GM23338 (cell line): ENCODE results near the gene SAA2. TPM values are rescaled to one million over a fixed set of nuclear protein-coding genes. Genes with fewer than 3 reads are reported as not detected.

Experiments used
- ATAC-seq: fragments of 200-7000 bp; cut with Tn5 transposase; 3 replicates; pipeline ENCODE4 v1.9.1; 2020
- DNase-seq: peaks from one replicate; pipeline ENCODE4 v3.0.0-alpha.2; 2015; ENCODE audit warnings: low spot score
- H2AFZ ChIP-seq: fragments of 200-600 bp; sonication (generic); 2 replicates; pipeline ENCODE4 v1.8.0; 2016; ENCODE audit warnings: antibody characterized with exemption, mild to moderate bottlenecking, moderate library complexity
- H3F3A ChIP-seq: fragments of 200-600 bp; sonication (generic); replicated peaks from 2 replicates; pipeline ENCODE4 v1.8.0; 2017; ENCODE audit warnings: antibody characterized with exemption, mixed run types, low read depth
- H3K27ac ChIP-seq: fragments of 200-600 bp; sonication (generic); 2 replicates; pipeline ENCODE4 v1.6.1; 2016; ENCODE audit warnings: low read depth
- H3K27me3 ChIP-seq: fragments of 200-600 bp; sonication (generic); 2 replicates; pipeline ENCODE4 v1.8.0; 2016; ENCODE audit warnings: mild to moderate bottlenecking, mixed run types, moderate library complexity; ENCODE audit not compliant: insufficient read depth
- H3K36me3 ChIP-seq: fragments of 200-600 bp; sonication (generic); 2 replicates; pipeline ENCODE4 v1.8.0; 2016; ENCODE audit warnings: mild to moderate bottlenecking; ENCODE audit not compliant: insufficient read depth
- H3K4me1 ChIP-seq: fragments of 200-600 bp; sonication (generic); 2 replicates; pipeline ENCODE4 v1.8.0; 2016; ENCODE audit warnings: mild to moderate bottlenecking, moderate library complexity; ENCODE audit not compliant: insufficient read depth
- H3K4me2 ChIP-seq: fragments of 200-600 bp; sonication (generic); 2 replicates; pipeline ENCODE4 v1.7.1; 2017; ENCODE audit warnings: mixed run types
- H3K4me3 ChIP-seq: fragments of 200-600 bp; sonication (generic); 2 replicates; pipeline ENCODE4 v1.6.1; 2016; ENCODE audit warnings: mixed run types
- H3K79me2 ChIP-seq: fragments of 200-600 bp; sonication (generic); replicated peaks from 2 replicates; pipeline ENCODE4 v1.8.0; 2017; ENCODE audit warnings: mild to moderate bottlenecking; ENCODE audit not compliant: insufficient read depth
- H3K9me2 ChIP-seq: fragments of 200-600 bp; sonication (generic); 2 replicates; pipeline ENCODE4 v1.8.0; 2017; ENCODE audit not compliant: insufficient read depth
- H4K20me1 ChIP-seq: fragments of 200-600 bp; sonication (generic); replicated peaks from 2 replicates; pipeline ENCODE4 v1.8.0; 2017; ENCODE audit warnings: mild to moderate bottlenecking; ENCODE audit not compliant: insufficient read depth
- H3K27ac Mint-ChIP-seq: 2 replicates; pipeline ENCODE4 v1.8.0; 2020; ENCODE audit warnings: inconsistent platforms, mild to moderate bottlenecking, moderate library complexity, mixed read lengths
- H3K27me3 Mint-ChIP-seq: 3 replicates; pipeline ENCODE4 v1.8.0; 2022; ENCODE audit warnings: low read depth, mild to moderate bottlenecking, moderate library complexity, mixed read lengths, inconsistent platforms; ENCODE audit not compliant: insufficient read depth, poor library complexity
- H3K36me3 Mint-ChIP-seq: 3 replicates; pipeline ENCODE4 v1.8.0; 2021; ENCODE audit warnings: low read depth, mild to moderate bottlenecking, inconsistent platforms, moderate library complexity, mixed read lengths
- H3K4me1 Mint-ChIP-seq: 3 replicates; pipeline ENCODE4 v1.8.0; 2020; ENCODE audit warnings: mild to moderate bottlenecking, inconsistent platforms, mixed read lengths
- H3K4me3 Mint-ChIP-seq: 3 replicates; pipeline ENCODE4 v1.8.0; 2021; ENCODE audit warnings: moderate library complexity, mild to moderate bottlenecking, inconsistent platforms, mixed read lengths
- H3K9me3 Mint-ChIP-seq: 3 replicates; pipeline ENCODE4 v1.8.0; 2020; ENCODE audit warnings: moderate library complexity, mild to moderate bottlenecking, inconsistent platforms, mixed read lengths
- CREB1 ChIP-seq: fragments of 250-450 bp; sonication (Bioruptor Pico); IDR thresholded peaks from 2 replicates; pipeline ENCODE4 v1.5.0; 2020; ENCODE audit warnings: low read depth, mild to moderate bottlenecking, moderate library complexity
- EZH2 ChIP-seq: fragments of 200-600 bp; sonication (generic); IDR thresholded peaks from one replicate; pipeline ENCODE4 v1.8.0; 2017; ENCODE audit warnings: antibody characterized with exemption, mild to moderate bottlenecking, low read depth; ENCODE audit not compliant: unreplicated experiment
- EZH2phosphoT487 ChIP-seq: fragments of 200-600 bp; sonication (generic); IDR thresholded peaks from one replicate; pipeline ENCODE4 v1.8.1; 2018; ENCODE audit warnings: antibody characterized with exemption; ENCODE audit not compliant: unreplicated experiment
- JUNB ChIP-seq: IDR thresholded peaks from one replicate; pipeline ENCODE4 v1.6.1; 2016; ENCODE audit warnings: antibody characterized with exemption; ENCODE audit not compliant: unreplicated experiment
- NANOG ChIP-seq: IDR thresholded peaks from 2 replicates; pipeline ENCODE4 v1.6.1; 2016; ENCODE audit warnings: antibody characterized with exemption, borderline replicate concordance
- POLR2AphosphoS5 ChIP-seq: IDR thresholded peaks from 2 replicates; pipeline ENCODE4 v1.6.1; 2016; ENCODE audit warnings: antibody characterized with exemption, low read depth
- STAT1 ChIP-seq: IDR thresholded peaks from one replicate; pipeline ENCODE4 v1.6.1; 2016; ENCODE audit warnings: antibody characterized with exemption; ENCODE audit not compliant: unreplicated experiment
- ZNF114 ChIP-seq: fragments of 250-450 bp; sonication (Bioruptor Pico); IDR thresholded peaks from 2 replicates; pipeline ENCODE4 v1.5.0; 2020; ENCODE audit warnings: mild to moderate bottlenecking, moderate library complexity
- ZNF331 ChIP-seq: fragments of 250-450 bp; sonication (Bioruptor Pico); IDR thresholded peaks from 2 replicates; pipeline ENCODE4 v1.5.0; 2020; ENCODE audit warnings: low read depth, mild to moderate bottlenecking, moderate library complexity
- polyA plus RNA-seq: library from polyadenylated mRNA; unstranded; fragments of >200 nt; fragmentation: Nextera tagmentation; extraction: Ambion mirVana; gene quantifications from 2 replicates; pipeline ENCODE4 v1.2.1, GENCODE V29; 2016
- total RNA-seq: library from RNA; depleted of rRNA; stranded (reverse); fragments of >200 nt; shearing (Covaris generic); gene quantifications from 2 replicates; pipeline ENCODE4 v1.2.3, GENCODE V29; 2014
- TF ChIP-seq, protein P1 (sequence below): IDR thresholded peaks from 2 replicates; pipeline ENCODE4 v1.6.1; 2016; ENCODE audit warnings: antibody characterized with exemption
- TF ChIP-seq, protein P2 (sequence below): fragments of 250-450 bp; sonication (Bioruptor Pico); IDR thresholded peaks from 2 replicates; pipeline ENCODE4 v1.5.0; 2020; ENCODE audit warnings: mild to moderate bottlenecking, moderate library complexity
- TF ChIP-seq, protein P3 (sequence below), 2 experiments: fragments of 200-600 bp in 1 of 2; sonication (generic) in 1 of 2; conservative IDR thresholded peaks; 2 replicates each; pipeline versions ENCODE4 v1.5.1 to v1.6.1; 2016 to 2017; ENCODE audit warnings: antibody characterized with exemption in 2 of 2, low read depth in 2 of 2, mild to moderate bottlenecking in 2 of 2, moderate library complexity in 1 of 2
- TF ChIP-seq, protein P4 (sequence below): IDR thresholded peaks from one replicate; pipeline ENCODE4 v1.6.1; 2018; ENCODE audit warnings: antibody characterized with exemption; ENCODE audit not compliant: unreplicated experiment

Gene SAA2
- total and polyA plus RNA-seq, 2 experiments from 2014 or later = not detected

DNA sequence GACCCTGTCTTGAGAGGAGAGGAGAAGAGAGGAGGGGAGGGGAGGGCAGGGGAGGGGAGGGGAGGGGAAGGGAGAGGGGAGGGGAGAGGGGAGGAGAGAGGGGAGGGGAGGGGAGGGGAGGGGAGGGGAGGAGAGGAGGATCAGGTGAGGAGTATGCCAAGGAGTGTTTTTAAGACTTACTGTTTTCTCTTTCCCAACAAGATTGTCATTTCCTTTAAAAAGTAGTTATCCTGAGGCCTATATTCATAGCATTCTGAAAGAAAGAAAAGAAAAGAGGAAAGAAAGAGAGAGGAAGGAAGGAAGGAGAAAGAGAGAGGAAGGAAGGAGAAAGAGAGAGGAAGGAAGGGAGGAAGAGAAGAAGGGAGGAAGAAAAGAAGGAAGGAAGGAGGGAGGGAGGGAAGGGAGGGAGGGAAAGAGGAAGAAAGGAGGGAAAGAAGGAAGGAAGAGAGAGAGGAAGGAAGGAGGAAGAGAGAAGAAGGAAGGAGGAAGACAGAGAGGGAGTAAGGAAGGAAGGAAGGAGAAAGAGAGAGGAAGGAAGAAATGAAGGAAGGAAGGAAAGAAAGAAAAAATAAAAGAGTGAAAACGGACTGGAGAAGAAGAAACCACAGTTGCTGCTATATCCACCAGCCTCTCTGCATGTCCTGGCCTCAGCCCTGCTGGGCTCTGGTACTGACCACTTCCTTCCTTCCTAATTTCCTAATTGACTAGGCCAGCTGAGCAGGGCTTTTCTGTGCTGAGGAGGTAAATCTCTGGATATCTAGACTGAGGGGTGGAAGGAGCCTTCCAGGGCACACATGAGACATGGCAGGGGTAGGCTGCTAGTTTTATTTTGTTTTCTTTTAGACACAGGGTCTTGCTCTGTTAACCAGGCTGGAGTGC is 16.4 kb upstream of the SAA2 start:
- ATAC-seq (no peak), DNase-seq (no peak)
- H3F3A ChIP-seq = no peaks in the 10 kb centered on the region
- TF ChIP-seq, protein P1, sequence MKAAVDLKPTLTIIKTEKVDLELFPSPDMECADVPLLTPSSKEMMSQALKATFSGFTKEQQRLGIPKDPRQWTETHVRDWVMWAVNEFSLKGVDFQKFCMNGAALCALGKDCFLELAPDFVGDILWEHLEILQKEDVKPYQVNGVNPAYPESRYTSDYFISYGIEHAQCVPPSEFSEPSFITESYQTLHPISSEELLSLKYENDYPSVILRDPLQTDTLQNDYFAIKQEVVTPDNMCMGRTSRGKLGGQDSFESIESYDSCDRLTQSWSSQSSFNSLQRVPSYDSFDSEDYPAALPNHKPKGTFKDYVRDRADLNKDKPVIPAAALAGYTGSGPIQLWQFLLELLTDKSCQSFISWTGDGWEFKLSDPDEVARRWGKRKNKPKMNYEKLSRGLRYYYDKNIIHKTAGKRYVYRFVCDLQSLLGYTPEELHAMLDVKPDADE = no peak
- TF ChIP-seq, protein P2, sequence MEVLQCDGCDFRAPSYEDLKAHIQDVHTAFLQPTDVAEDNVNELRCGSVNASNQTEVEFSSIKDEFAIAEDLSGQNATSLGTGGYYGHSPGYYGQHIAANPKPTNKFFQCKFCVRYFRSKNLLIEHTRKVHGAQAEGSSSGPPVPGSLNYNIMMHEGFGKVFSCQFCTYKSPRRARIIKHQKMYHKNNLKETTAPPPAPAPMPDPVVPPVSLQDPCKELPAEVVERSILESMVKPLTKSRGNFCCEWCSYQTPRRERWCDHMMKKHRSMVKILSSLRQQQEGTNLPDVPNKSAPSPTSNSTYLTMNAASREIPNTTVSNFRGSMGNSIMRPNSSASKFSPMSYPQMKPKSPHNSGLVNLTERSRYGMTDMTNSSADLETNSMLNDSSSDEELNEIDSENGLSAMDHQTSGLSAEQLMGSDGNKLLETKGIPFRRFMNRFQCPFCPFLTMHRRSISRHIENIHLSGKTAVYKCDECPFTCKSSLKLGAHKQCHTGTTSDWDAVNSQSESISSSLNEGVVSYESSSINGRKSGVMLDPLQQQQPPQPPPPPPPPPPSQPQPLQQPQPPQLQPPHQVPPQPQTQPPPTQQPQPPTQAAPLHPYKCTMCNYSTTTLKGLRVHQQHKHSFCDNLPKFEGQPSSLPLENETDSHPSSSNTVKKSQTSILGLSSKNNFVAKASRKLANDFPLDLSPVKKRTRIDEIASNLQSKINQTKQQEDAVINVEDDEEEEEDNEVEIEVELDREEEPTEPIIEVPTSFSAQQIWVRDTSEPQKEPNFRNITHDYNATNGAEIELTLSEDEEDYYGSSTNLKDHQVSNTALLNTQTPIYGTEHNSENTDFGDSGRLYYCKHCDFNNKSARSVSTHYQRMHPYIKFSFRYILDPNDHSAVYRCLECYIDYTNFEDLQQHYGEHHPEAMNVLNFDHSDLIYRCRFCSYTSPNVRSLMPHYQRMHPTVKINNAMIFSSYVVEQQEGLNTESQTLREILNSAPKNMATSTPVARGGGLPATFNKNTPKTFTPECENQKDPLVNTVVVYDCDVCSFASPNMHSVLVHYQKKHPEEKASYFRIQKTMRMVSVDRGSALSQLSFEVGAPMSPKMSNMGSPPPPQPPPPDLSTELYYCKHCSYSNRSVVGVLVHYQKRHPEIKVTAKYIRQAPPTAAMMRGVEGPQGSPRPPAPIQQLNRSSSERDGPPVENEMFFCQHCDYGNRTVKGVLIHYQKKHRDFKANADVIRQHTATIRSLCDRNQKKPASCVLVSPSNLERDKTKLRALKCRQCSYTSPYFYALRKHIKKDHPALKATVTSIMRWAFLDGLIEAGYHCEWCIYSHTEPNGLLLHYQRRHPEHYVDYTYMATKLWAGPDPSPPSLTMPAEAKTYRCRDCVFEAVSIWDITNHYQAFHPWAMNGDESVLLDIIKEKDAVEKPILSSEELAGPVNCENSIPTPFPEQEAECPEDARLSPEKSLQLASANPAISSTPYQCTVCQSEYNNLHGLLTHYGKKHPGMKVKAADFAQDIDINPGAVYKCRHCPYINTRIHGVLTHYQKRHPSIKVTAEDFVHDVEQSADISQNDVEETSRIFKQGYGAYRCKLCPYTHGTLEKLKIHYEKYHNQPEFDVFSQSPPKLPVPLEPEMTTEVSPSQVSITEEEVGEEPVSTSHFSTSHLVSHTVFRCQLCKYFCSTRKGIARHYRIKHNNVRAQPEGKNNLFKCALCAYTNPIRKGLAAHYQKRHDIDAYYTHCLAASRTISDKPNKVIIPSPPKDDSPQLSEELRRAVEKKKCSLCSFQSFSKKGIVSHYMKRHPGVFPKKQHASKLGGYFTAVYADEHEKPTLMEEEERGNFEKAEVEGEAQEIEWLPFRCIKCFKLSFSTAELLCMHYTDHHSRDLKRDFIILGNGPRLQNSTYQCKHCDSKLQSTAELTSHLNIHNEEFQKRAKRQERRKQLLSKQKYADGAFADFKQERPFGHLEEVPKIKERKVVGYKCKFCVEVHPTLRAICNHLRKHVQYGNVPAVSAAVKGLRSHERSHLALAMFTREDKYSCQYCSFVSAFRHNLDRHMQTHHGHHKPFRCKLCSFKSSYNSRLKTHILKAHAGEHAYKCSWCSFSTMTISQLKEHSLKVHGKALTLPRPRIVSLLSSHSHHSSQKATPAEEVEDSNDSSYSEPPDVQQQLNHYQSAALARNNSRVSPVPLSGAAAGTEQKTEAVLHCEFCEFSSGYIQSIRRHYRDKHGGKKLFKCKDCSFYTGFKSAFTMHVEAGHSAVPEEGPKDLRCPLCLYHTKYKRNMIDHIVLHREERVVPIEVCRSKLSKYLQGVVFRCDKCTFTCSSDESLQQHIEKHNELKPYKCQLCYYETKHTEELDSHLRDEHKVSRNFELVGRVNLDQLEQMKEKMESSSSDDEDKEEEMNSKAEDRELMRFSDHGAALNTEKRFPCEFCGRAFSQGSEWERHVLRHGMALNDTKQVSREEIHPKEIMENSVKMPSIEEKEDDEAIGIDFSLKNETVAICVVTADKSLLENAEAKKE (CRISPR knock-in tag) = no peak
- TF ChIP-seq CREB1 (CRISPR knock-in tag) (no peak), JUNB (no peak), NANOG (no peak), STAT1 (no peak), EZH2phosphoT487 (no peak), ZNF114 (CRISPR knock-in tag) (no peak), EZH2 (no peak), ZNF331 (no peak), POLR2AphosphoS5 (no peak)
- TF ChIP-seq, protein P3, sequence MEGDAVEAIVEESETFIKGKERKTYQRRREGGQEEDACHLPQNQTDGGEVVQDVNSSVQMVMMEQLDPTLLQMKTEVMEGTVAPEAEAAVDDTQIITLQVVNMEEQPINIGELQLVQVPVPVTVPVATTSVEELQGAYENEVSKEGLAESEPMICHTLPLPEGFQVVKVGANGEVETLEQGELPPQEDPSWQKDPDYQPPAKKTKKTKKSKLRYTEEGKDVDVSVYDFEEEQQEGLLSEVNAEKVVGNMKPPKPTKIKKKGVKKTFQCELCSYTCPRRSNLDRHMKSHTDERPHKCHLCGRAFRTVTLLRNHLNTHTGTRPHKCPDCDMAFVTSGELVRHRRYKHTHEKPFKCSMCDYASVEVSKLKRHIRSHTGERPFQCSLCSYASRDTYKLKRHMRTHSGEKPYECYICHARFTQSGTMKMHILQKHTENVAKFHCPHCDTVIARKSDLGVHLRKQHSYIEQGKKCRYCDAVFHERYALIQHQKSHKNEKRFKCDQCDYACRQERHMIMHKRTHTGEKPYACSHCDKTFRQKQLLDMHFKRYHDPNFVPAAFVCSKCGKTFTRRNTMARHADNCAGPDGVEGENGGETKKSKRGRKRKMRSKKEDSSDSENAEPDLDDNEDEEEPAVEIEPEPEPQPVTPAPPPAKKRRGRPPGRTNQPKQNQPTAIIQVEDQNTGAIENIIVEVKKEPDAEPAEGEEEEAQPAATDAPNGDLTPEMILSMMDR (conservative IDR thresholded peaks at IDR 0.05; ENCODE audit: low read depth in 2 of 2) = no peak
- TF ChIP-seq, protein P4, sequence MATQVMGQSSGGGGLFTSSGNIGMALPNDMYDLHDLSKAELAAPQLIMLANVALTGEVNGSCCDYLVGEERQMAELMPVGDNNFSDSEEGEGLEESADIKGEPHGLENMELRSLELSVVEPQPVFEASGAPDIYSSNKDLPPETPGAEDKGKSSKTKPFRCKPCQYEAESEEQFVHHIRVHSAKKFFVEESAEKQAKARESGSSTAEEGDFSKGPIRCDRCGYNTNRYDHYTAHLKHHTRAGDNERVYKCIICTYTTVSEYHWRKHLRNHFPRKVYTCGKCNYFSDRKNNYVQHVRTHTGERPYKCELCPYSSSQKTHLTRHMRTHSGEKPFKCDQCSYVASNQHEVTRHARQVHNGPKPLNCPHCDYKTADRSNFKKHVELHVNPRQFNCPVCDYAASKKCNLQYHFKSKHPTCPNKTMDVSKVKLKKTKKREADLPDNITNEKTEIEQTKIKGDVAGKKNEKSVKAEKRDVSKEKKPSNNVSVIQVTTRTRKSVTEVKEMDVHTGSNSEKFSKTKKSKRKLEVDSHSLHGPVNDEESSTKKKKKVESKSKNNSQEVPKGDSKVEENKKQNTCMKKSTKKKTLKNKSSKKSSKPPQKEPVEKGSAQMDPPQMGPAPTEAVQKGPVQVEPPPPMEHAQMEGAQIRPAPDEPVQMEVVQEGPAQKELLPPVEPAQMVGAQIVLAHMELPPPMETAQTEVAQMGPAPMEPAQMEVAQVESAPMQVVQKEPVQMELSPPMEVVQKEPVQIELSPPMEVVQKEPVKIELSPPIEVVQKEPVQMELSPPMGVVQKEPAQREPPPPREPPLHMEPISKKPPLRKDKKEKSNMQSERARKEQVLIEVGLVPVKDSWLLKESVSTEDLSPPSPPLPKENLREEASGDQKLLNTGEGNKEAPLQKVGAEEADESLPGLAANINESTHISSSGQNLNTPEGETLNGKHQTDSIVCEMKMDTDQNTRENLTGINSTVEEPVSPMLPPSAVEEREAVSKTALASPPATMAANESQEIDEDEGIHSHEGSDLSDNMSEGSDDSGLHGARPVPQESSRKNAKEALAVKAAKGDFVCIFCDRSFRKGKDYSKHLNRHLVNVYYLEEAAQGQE = no peak
- H3K4me1 ChIP-seq = no peaks in the 10 kb centered on the region; the same call in 1 of the 2 replicates
- H3K27me3 Mint-ChIP-seq = peaks cover 2% of the 10 kb centered on the region
- no peaks in the 10 kb centered on the region for H3K4me1 Mint-ChIP-seq
- peaks cover 12% of the 10 kb centered on the region; the same call in 1 of the 2 replicates for H3K9me2 ChIP-seq
- H3K27ac ChIP-seq = no peak overlapping the region
- H3K27me3 ChIP-seq = no peaks in the 10 kb centered on the region
- H3K36me3 Mint-ChIP-seq = no peaks in the 10 kb centered on the region
- no peaks in the 10 kb centered on the region for H3K9me3 Mint-ChIP-seq
- no peak overlapping the region for H3K4me3 Mint-ChIP-seq
- H3K27ac Mint-ChIP-seq = no peak overlapping the region
- no peak overlapping the region for H2AFZ ChIP-seq
- no peaks in the 10 kb centered on the region for H3K79me2 ChIP-seq
- H3K4me2 ChIP-seq = no peak overlapping the region
- H3K4me3 ChIP-seq = no peak overlapping the region
- no peaks in the 10 kb centered on the region for H4K20me1 ChIP-seq
- H3K36me3 ChIP-seq = no peaks in the 10 kb centered on the region
